IMR-90 (cell line): Measurements from ENCODE around the gene SSR3. TPM values are rescaled to one million over a fixed set of nuclear protein-coding genes. Genes with fewer than 3 reads are reported as not detected.

Experiments used
- ATAC-seq: fragments of 200-7000 bp; cut with Tn5 transposase; 2 replicates; pipeline ENCODE4 v1.9.1; 2020; ENCODE audit warnings: low read depth, mild to moderate bottlenecking, moderate library complexity
- BruUV-seq: library from RNA; stranded (reverse); fragments of 400-500 nt; replicated peaks from 2 replicates; lab custom pipeline; 2021; lab: Mats Ljungman, UMichigan
- CTCF ChIA-PET: fragments of 300-600 bp; formaldehyde crosslinking; extraction: SDS; loops from one replicate; lab custom pipeline; 2021; ENCODE audit warnings: antibody characterized with exemption; lab: Yijun Ruan, JAX
- POLR2A ChIA-PET: fragments of 300-600 bp; sonication (Branson Sonifier 250); formaldehyde crosslinking; loops from one replicate; lab custom pipeline; 2022; ENCODE audit warnings: antibody characterized with exemption; ENCODE audit not compliant: unreplicated experiment; lab: Charles Lee
- DNase-seq: peaks from one replicate; pipeline ENCODE4 v3.0.0; 2013
- H2AFZ ChIP-seq: replicated peaks from 2 replicates; pipeline ENCODE3; 2013; ENCODE audit warnings: low read length, mild to moderate bottlenecking; ENCODE audit not compliant: poor library complexity
- H2AK5ac ChIP-seq: 2 replicates; pipeline ENCODE4 v1.6.1; 2013; ENCODE audit warnings: low read depth, low read length, inconsistent platforms
- H2AK9ac ChIP-seq: replicated peaks from 2 replicates; pipeline ENCODE3; 2013; ENCODE audit warnings: mild to moderate bottlenecking, low read depth, low read length, moderate library complexity; ENCODE audit not compliant: poor library complexity
- H2BK120ac ChIP-seq: 2 replicates; pipeline ENCODE4 v1.6.1; 2013; ENCODE audit warnings: low read depth, low read length, inconsistent platforms
- H2BK15ac ChIP-seq: 3 replicates; pipeline ENCODE4 v1.6.1; 2013; ENCODE audit warnings: low read depth, low read length, inconsistent platforms
- H2BK20ac ChIP-seq: 2 replicates; pipeline ENCODE4 v1.6.1; 2013; ENCODE audit warnings: low read depth, mild to moderate bottlenecking, inconsistent platforms, low read length, moderate library complexity
- H2BK5ac ChIP-seq: 2 replicates; pipeline ENCODE4 v1.6.1; 2013; ENCODE audit warnings: mild to moderate bottlenecking, low read depth, low read length, inconsistent platforms; ENCODE audit not compliant: poor library complexity, severe bottlenecking
- H3K14ac ChIP-seq: replicated peaks from 2 replicates; pipeline ENCODE4 v1.6.1; 2013; ENCODE audit warnings: low read depth, low read length, inconsistent platforms
- H3K18ac ChIP-seq: 2 replicates; pipeline ENCODE4 v1.6.1; 2013; ENCODE audit warnings: low read depth, low read length, control low read depth
- H3K23ac ChIP-seq: 2 replicates; pipeline ENCODE4 v1.6.1; 2013; ENCODE audit warnings: low read depth, low read length, inconsistent platforms
- H3K27ac ChIP-seq: 2 replicates; pipeline ENCODE4 v1.5.1; 2013; ENCODE audit warnings: mild to moderate bottlenecking, control low read depth, low read length; ENCODE audit not compliant: insufficient read depth
- H3K27me3 ChIP-seq: 2 replicates; pipeline ENCODE4 v1.6.1; 2013; ENCODE audit warnings: low read length; ENCODE audit not compliant: control insufficient read depth, insufficient read depth
- H3K36me3 ChIP-seq: 2 replicates; pipeline ENCODE4 v1.6.1; 2013; ENCODE audit warnings: low read length, mixed read lengths; ENCODE audit not compliant: control insufficient read depth, insufficient read depth
- H3K4ac ChIP-seq: 2 replicates; pipeline ENCODE4 v1.6.1; 2013; ENCODE audit warnings: low read depth, low read length, inconsistent platforms
- H3K4me1 ChIP-seq: 2 replicates; pipeline ENCODE4 v1.6.1; 2013; ENCODE audit warnings: low read length, mixed read lengths; ENCODE audit not compliant: control insufficient read depth, insufficient read depth
- H3K4me2 ChIP-seq: 2 replicates; pipeline ENCODE4 v1.6.1; 2013; ENCODE audit warnings: low read depth, mild to moderate bottlenecking, control low read depth, low read length, moderate library complexity
- H3K4me3 ChIP-seq: 2 replicates; pipeline ENCODE4 v1.5.1; 2013; ENCODE audit warnings: low read depth, mild to moderate bottlenecking, control low read depth, low read length, moderate library complexity; ENCODE audit not compliant: insufficient read depth
- H3K56ac ChIP-seq: 2 replicates; pipeline ENCODE4 v1.6.1; 2013; ENCODE audit warnings: low read length, inconsistent platforms; ENCODE audit not compliant: insufficient read depth; ENCODE audit errors: extremely low read depth
- H3K79me1 ChIP-seq, 2 experiments: 2 replicates each; pipeline ENCODE4 v1.6.1; 2013; ENCODE audit warnings: low read length in 2 of 2, inconsistent platforms in 1 of 2, low read depth in 1 of 2
- H3K9ac ChIP-seq: 2 replicates; pipeline ENCODE4 v1.6.1; 2013; ENCODE audit warnings: low read depth, low read length, control low read depth
- H3K9me1 ChIP-seq: 2 replicates; pipeline ENCODE4 v1.6.1; 2013; ENCODE audit warnings: low read length, inconsistent platforms; ENCODE audit not compliant: insufficient read depth
- H3K9me3 ChIP-seq: 2 replicates; pipeline ENCODE4 v1.6.1; 2013; ENCODE audit warnings: low read length; ENCODE audit not compliant: control insufficient read depth, insufficient read depth
- H4K20me1 ChIP-seq: 2 replicates; pipeline ENCODE4 v1.6.1; 2013; ENCODE audit warnings: low read length, inconsistent platforms; ENCODE audit not compliant: insufficient read depth
- H4K5ac ChIP-seq: 2 replicates; pipeline ENCODE4 v1.6.1; 2013; ENCODE audit warnings: mild to moderate bottlenecking, low read depth, low read length, control low read depth
- H4K8ac ChIP-seq, 2 experiments: 2 replicates each; pipeline ENCODE4 v1.6.1; 2013; ENCODE audit warnings: low read depth in 2 of 2, low read length in 2 of 2, control low read depth in 1 of 2, inconsistent platforms in 1 of 2
- H4K91ac ChIP-seq: 2 replicates; pipeline ENCODE4 v1.6.1; 2013; ENCODE audit warnings: low read depth, low read length, inconsistent platforms; ENCODE audit not compliant: insufficient read depth
- CEBPB ChIP-seq: IDR thresholded peaks from 2 replicates; pipeline ENCODE4 v1.6.1; 2012; ENCODE audit warnings: low read depth, low read length, improper control_type of control experiment
- ELK1 ChIP-seq: fragments of 150-350 bp; IDR thresholded peaks from 2 replicates; pipeline ENCODE4 v1.6.1; 2016; ENCODE audit warnings: low read depth, mild to moderate bottlenecking, low read length, moderate library complexity, borderline replicate concordance
- FOS ChIP-seq: fragments of 150-350 bp; IDR thresholded peaks from 2 replicates; pipeline ENCODE4 v1.6.1; 2016; ENCODE audit warnings: low read depth, low read length
- MAZ ChIP-seq: IDR thresholded peaks from 2 replicates; pipeline ENCODE4 v1.6.1; 2012; ENCODE audit warnings: low read depth, mild to moderate bottlenecking, low read length, improper control_type of control experiment, moderate library complexity, borderline replicate concordance
- RAD21 ChIP-seq: IDR thresholded peaks from 2 replicates; pipeline ENCODE4 v1.6.1; 2012; ENCODE audit warnings: low read length, improper control_type of control experiment
- RCOR1 ChIP-seq: IDR thresholded peaks from 2 replicates; pipeline ENCODE4 v1.6.1; 2012; ENCODE audit warnings: mild to moderate bottlenecking, low read length, improper control_type of control experiment; ENCODE audit not compliant: insufficient replicate concordance
- RFX5 ChIP-seq: IDR thresholded peaks from 2 replicates; pipeline ENCODE4 v1.8.0; 2012; ENCODE audit warnings: low read depth, mild to moderate bottlenecking, low read length, moderate library complexity
- USF2 ChIP-seq: fragments of 150-350 bp; IDR thresholded peaks from 2 replicates; pipeline ENCODE4 v1.6.1; 2017; ENCODE audit warnings: mild to moderate bottlenecking, antibody characterized with exemption, low read length, low read depth
- WGBS, 2 experiments: methylation state at CpG; one replicate each; pipeline versions ENCODE4 v1.1.5 to v1.1.7; 2013; ENCODE audit warnings: missing lambda C conversion rate in 2 of 2; ENCODE audit not compliant: insufficient read length in 1 of 2; ENCODE audit errors: extremely low coverage in 2 of 2; 5-methylcytosine and 5-hydroxymethylcytosine counted together
- dilution Hi-C: fragments of 300-500 bp; cut with HindIII; formaldehyde crosslinking; loops from one replicate; pipeline ENCODE4 v1.14.3; 2018; ENCODE audit warnings: low sequenced_read_pairs; ENCODE audit not compliant: unreplicated experiment
- in situ Hi-C: fragments of 300-500 bp; cut with MboI; formaldehyde crosslinking; loops from 3 replicates; pipeline ENCODE4 v1.14.3; 2019; ENCODE audit warnings: low sequenced_read_pairs, inconsistent platforms, mixed read lengths
- intact Hi-C: fragments of 100-400 bp; cut with micrococcal nuclease; formaldehyde crosslinking; loops from 2 replicates; pipeline ENCODE4 v1.10.0; 2022
- polyA plus RNA-seq, 3 experiments: library from polyadenylated mRNA; depleted of rRNA; stranded (reverse); fragments of >200 nt; gene quantifications; 2 replicates each; pipeline ENCODE4 v1.2.3, GENCODE V29; 2012; ENCODE audit warnings: low replicate concordance in 1 of 3
- total RNA-seq: library from RNA; depleted of rRNA; stranded (reverse); fragments of >200 nt; gene quantifications from 2 replicates; pipeline ENCODE4 v1.2.3, GENCODE V29; 2012

The SSR3 gene
- total and polyA plus RNA-seq, 2 of the 4 experiments (the other 2 are of a cell fraction): 246 to 608 TPM

DNA sequence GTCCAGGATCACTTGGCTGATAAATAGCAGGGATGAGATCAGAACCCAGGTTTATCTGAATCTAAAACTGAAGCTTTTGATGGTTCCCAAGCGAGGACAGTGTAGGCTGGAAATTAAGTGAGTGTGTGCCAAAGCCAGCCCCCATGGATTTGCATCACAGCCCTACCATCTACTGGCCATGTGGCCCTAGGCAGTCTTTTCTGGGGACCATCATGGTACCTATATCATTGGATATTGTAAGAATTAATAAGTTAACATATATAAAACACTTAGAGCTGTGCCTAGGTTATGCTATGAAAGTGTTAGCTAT is 32.8 kb upstream of the SSR3 start:
- no CpG with 5 or more reads among the region's 1 CpG for WGBS, 2 experiments
- no peak overlapping the region for H3K14ac ChIP-seq
- no peaks in the 10 kb centered on the region; the same call in 1 of the 2 replicates for H3K9me1 ChIP-seq
- intact Hi-C loops: no loop called here
- no peaks in the 10 kb centered on the region for H3K9me3 ChIP-seq
- no peaks in the 10 kb centered on the region for H3K79me1 ChIP-seq
- dilution Hi-C loops: no loop called here
- no peak overlapping the region for H3K4ac ChIP-seq
- ATAC-seq (no peak), DNase-seq (no peak)
- H3K23ac ChIP-seq: no peak overlapping the region
- H2BK120ac ChIP-seq: no peak overlapping the region
- no peak overlapping the region for H4K5ac ChIP-seq
- no peaks in the 10 kb centered on the region for H4K20me1 ChIP-seq
- H3K4me1 ChIP-seq: peaks cover 2% of the 10 kb centered on the region
- H3K18ac ChIP-seq: no peak overlapping the region
- H3K56ac ChIP-seq: no peak overlapping the region
- no peak overlapping the region for H4K91ac ChIP-seq
- TF ChIP-seq MAZ (no peak), RFX5 (no peak), ELK1 (no peak), CEBPB (no peak), RCOR1 (no peak), FOS (no peak), USF2 (no peak), RAD21 (no peak)
- ChIA-PET CTCF (no interaction called here), POLR2A (no interaction called here)
- no peak overlapping the region for H2AK5ac ChIP-seq
- no peak overlapping the region for H3K27ac ChIP-seq
- no peak overlapping the region for H2AK9ac ChIP-seq
- in situ Hi-C loops: no loop called here
- H2BK5ac ChIP-seq: no peak overlapping the region
- H2BK15ac ChIP-seq: no peak overlapping the region
- no peak overlapping the region for H3K4me2 ChIP-seq
- no peak overlapping the region for H4K8ac ChIP-seq
- H3K4me3 ChIP-seq: no peak overlapping the region
- H2BK20ac ChIP-seq: no peak overlapping the region
- H2AFZ ChIP-seq: no peak overlapping the region
- no TSS peak for BruUV-seq
- no peaks in the 10 kb centered on the region for H3K36me3 ChIP-seq
- no peaks in the 10 kb centered on the region for H3K27me3 ChIP-seq
- H3K9ac ChIP-seq: no peak overlapping the region
